H1 (cell line): Measurements from ENCODE around the gene RFTN2. TPM values are rescaled to one million over a fixed set of nuclear protein-coding genes. Genes with fewer than 3 reads are reported as not detected.

Experiments used
- CTCF ChIA-PET: fragments of 300-600 bp; sonication (Branson Sonifier 250); formaldehyde crosslinking; loops from one replicate; lab custom pipeline; 2021; ENCODE audit not compliant: partially characterized antibody; lab: Charles Lee
- POLR2A ChIA-PET: fragments of 300-600 bp; sonication (Branson Sonifier 250); formaldehyde crosslinking; loops from one replicate; lab custom pipeline; 2021; ENCODE audit warnings: inconsistent platforms; ENCODE audit not compliant: partially characterized antibody; lab: Charles Lee
- DNase-seq, 2 experiments: peaks; one replicate each; pipeline versions ENCODE4 v3.0.0 to v3.0.0-alpha.2; 2010 to 2022; ENCODE audit warnings: low spot score in 2 of 2, low read depth in 1 of 2, mixed read lengths in 1 of 2
- FAIRE-seq: peaks from 2 replicates; lab custom pipeline; 2011; peaks lifted over from hg19 to GRCh38; lab: Jason Lieb, UNC
- H2AFZ ChIP-seq: 2 replicates; pipeline ENCODE4 v1.8.1; 2012; ENCODE audit warnings: low read length, inconsistent platforms
- H2AK5ac ChIP-seq: 2 replicates; pipeline ENCODE4 v1.6.1; 2013; ENCODE audit warnings: low read depth, low read length
- H2BK120ac ChIP-seq: replicated peaks from 2 replicates; pipeline ENCODE3; 2013; ENCODE audit warnings: low read depth, low read length, inconsistent platforms
- H2BK12ac ChIP-seq: 2 replicates; pipeline ENCODE4 v1.6.1; 2013; ENCODE audit warnings: low read depth, low read length
- H2BK15ac ChIP-seq: 2 replicates; pipeline ENCODE4 v1.6.1; 2013; ENCODE audit warnings: low read length
- H2BK20ac ChIP-seq: 2 replicates; pipeline ENCODE4 v1.6.1; 2013; ENCODE audit warnings: low read length
- H2BK5ac ChIP-seq: 2 replicates; pipeline ENCODE4 v1.6.1; 2013; ENCODE audit warnings: low read depth, low read length
- H3K14ac ChIP-seq: 2 replicates; pipeline ENCODE4 v1.6.1; 2013; ENCODE audit warnings: inconsistent platforms; ENCODE audit not compliant: insufficient read length
- H3K18ac ChIP-seq: 2 replicates; pipeline ENCODE4 v1.6.1; 2013; ENCODE audit warnings: low read length; ENCODE audit errors: extremely low read depth
- H3K23ac ChIP-seq: 2 replicates; pipeline ENCODE4 v1.6.1; 2013; ENCODE audit warnings: inconsistent platforms; ENCODE audit not compliant: insufficient read length
- H3K23me2 ChIP-seq: 2 replicates; pipeline ENCODE4 v1.6.1; 2013; ENCODE audit warnings: low read depth, low read length
- H3K27ac ChIP-seq: 2 replicates; pipeline ENCODE4 v1.6.1; 2011; ENCODE audit warnings: low read depth, low read length, inconsistent platforms
- H3K27me3 ChIP-seq, 4 experiments: replicated peaks in 1 of 4; 1 replicate in 1 of 4; 2 replicates in 3 of 4; pipeline versions ENCODE4 v1.6.1 to v1.8.1; 2011 to 2013; ENCODE audit warnings: low read length in 3 of 4, mild to moderate bottlenecking in 3 of 4, inconsistent platforms in 2 of 4, mixed read lengths in 2 of 4, moderate library complexity in 1 of 4; ENCODE audit not compliant: control insufficient read depth in 3 of 4, insufficient read depth in 3 of 4; ENCODE audit errors: extremely low read depth in 1 of 4
- H3K36me3 ChIP-seq, 4 experiments: 2 replicates each; pipeline versions ENCODE4 v1.6.1 to v1.8.1; 2011 to 2013; ENCODE audit warnings: mild to moderate bottlenecking in 4 of 4, low read length in 3 of 4, moderate library complexity in 2 of 4, control low read depth in 1 of 4, inconsistent platforms in 1 of 4; ENCODE audit not compliant: insufficient read depth in 4 of 4, control insufficient read depth in 2 of 4
- H3K4ac ChIP-seq: replicated peaks from 2 replicates; pipeline ENCODE3; 2013; ENCODE audit warnings: low read length, low read depth, mixed read lengths, inconsistent platforms; ENCODE audit not compliant: insufficient read length
- H3K4me1 ChIP-seq, 4 experiments: replicated peaks in 1 of 4; 1 replicate in 1 of 4; 2 replicates in 3 of 4; pipeline versions ENCODE4 v1.6.1 to v1.8.1; 2011 to 2013; ENCODE audit warnings: low read length in 3 of 4, inconsistent platforms in 2 of 4, mixed read lengths in 1 of 4; ENCODE audit not compliant: insufficient read depth in 4 of 4, control insufficient read depth in 3 of 4
- H3K4me2 ChIP-seq, 2 experiments: 2 replicates each; pipeline versions ENCODE4 v1.6.1 to v1.8.1; 2011 to 2013; ENCODE audit warnings: low read depth in 2 of 2, low read length in 2 of 2, control low read depth in 1 of 2, inconsistent platforms in 1 of 2, mild to moderate bottlenecking in 1 of 2; ENCODE audit not compliant: insufficient read depth in 1 of 2
- H3K4me3 ChIP-seq, 4 experiments: fragments of 200-600, 300-600 bp in 1 of 4; sonication (generic), shearing (Covaris generic), sonication (Bioruptor Twin) in 1 of 4; 2 replicates each; pipeline versions ENCODE4 v1.5.1 to v1.8.1; 2011 to 2016; ENCODE audit warnings: low read length in 4 of 4, low read depth in 3 of 4, control low read depth in 2 of 4, inconsistent platforms in 2 of 4, mild to moderate bottlenecking in 2 of 4, mixed read lengths in 1 of 4, moderate library complexity in 1 of 4; ENCODE audit not compliant: insufficient read depth in 2 of 4; ENCODE audit errors: extremely low read depth in 1 of 4
- H3K56ac ChIP-seq: replicated peaks from 2 replicates; pipeline ENCODE3; 2013; ENCODE audit warnings: low read depth, mild to moderate bottlenecking, mixed read lengths, low read length, inconsistent platforms; ENCODE audit not compliant: insufficient read length
- H3K79me1 ChIP-seq: 2 replicates; pipeline ENCODE4 v1.6.1; 2013; ENCODE audit warnings: low read depth, low read length, control low read depth
- H3K79me2 ChIP-seq, 2 experiments: 2 replicates each; pipeline versions ENCODE4 v1.6.1 to v1.8.1; 2012 to 2013; ENCODE audit warnings: low read length in 2 of 2, mild to moderate bottlenecking in 2 of 2, inconsistent platforms in 1 of 2; ENCODE audit not compliant: insufficient read depth in 2 of 2, control insufficient read depth in 1 of 2
- H3K9ac ChIP-seq, 4 experiments: replicated peaks in 1 of 4; 1 replicate in 1 of 4; 2 replicates in 3 of 4; pipeline versions ENCODE4 v1.6.1 to v1.8.1; 2011 to 2013; ENCODE audit warnings: low read depth in 3 of 4, low read length in 3 of 4, control low read depth in 2 of 4, mild to moderate bottlenecking in 2 of 4, moderate library complexity in 2 of 4, inconsistent platforms in 1 of 4; ENCODE audit errors: extremely low read depth in 1 of 4
- H3K9me3 ChIP-seq, 2 experiments: 2 replicates each; pipeline versions ENCODE4 v1.6.1 to v1.8.1; 2012 to 2013; ENCODE audit warnings: mild to moderate bottlenecking in 2 of 2, moderate library complexity in 2 of 2, control low read depth in 1 of 2, inconsistent platforms in 1 of 2, low read depth in 1 of 2, low read length in 1 of 2, mixed read lengths in 1 of 2; ENCODE audit not compliant: insufficient read depth in 2 of 2
- H4K20me1 ChIP-seq, 2 experiments: replicated peaks in 1 of 2; 2 replicates each; pipeline versions ENCODE3 to v1.8.1; 2011 to 2013; ENCODE audit warnings: inconsistent platforms in 2 of 2, low read length in 2 of 2, mild to moderate bottlenecking in 1 of 2; ENCODE audit not compliant: insufficient read depth in 2 of 2, control insufficient read depth in 1 of 2
- H4K5ac ChIP-seq: 2 replicates; pipeline ENCODE4 v1.6.1; 2013; ENCODE audit warnings: low read length, low read depth, mixed read lengths, inconsistent platforms; ENCODE audit not compliant: insufficient read length
- H4K8ac ChIP-seq: 2 replicates; pipeline ENCODE4 v1.8.0; 2013; ENCODE audit warnings: mild to moderate bottlenecking, moderate library complexity, low read length, inconsistent platforms; ENCODE audit not compliant: insufficient read depth; ENCODE audit errors: extremely low read depth
- H4K91ac ChIP-seq: replicated peaks from 2 replicates; pipeline ENCODE3; 2013; ENCODE audit warnings: low read length, mixed read lengths, inconsistent platforms; ENCODE audit not compliant: insufficient read length
- GABPA ChIP-seq: IDR thresholded peaks from 2 replicates; pipeline ENCODE4 v1.6.1; 2011; ENCODE audit warnings: mild to moderate bottlenecking, low read length, moderate library complexity, borderline replicate concordance; ENCODE audit not compliant: insufficient read depth
- SRF ChIP-seq: IDR thresholded peaks from 2 replicates; pipeline ENCODE4 v1.6.1; 2011; ENCODE audit warnings: mild to moderate bottlenecking, low read depth, low read length, moderate library complexity
- polyA plus RNA-seq, 7 experiments: library from polyadenylated mRNA; depleted of rRNA in 3 of 7; stranded (reverse) in 5 of 7; unstranded in 2 of 7; fragments of >200 nt in 5 of 7; fragments of 200-250 nt in 2 of 7; gene quantifications; 1 replicate in 5 of 7; 2 replicates in 1 of 7; 4 replicates in 1 of 7; pipeline versions ENCODE4 v1.2.1 to v1.2.3, GENCODE V29; 2011 to 2013; ENCODE audit warnings: missing spikeins in 2 of 7, mixed read lengths in 2 of 7
- total RNA-seq: library from RNA; stranded (reverse); fragmentation: NEBNext Ultra II Directional; extraction: Animal tissue kit (Norgen Biotek cat#: 25700); gene quantifications from 2 replicates; pipeline ENCODE4 v1.2.1, GENCODE V29; 2021

Gene RFTN2
- total and polyA plus RNA-seq, 2 of the 8 experiments (the other 6 are each of a cell fraction or from before 2014, with no cell fraction given), result 2.3 to 2.4 TPM

DNA sequence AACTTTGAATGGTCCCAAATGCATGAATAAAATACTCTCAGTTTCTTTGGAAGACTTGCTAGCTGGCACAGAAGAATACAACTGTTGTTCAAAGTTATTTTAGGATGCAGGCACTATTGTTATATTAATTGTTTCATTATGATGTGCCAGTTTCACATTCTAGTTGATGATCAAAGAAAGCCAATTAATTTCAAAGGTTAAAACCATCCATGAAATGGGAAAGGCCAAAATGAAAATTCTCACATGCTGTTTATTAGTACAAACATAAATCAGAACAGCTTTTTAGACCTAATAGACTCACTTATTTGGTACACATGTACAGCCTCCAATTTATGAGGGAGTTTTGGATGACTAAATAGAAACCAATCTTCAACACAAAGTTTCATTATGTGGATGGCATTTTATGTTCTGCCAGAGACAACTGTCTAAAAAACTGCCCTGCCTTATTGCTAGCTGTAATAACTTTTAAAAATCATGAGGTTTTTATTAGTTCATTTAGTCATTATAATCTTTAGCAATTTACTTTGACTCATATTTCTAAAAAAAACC lies 42.2 kb downstream of the RFTN2 start:
- H4K5ac ChIP-seq, result no peak overlapping the region
- H3K18ac ChIP-seq, result no peak overlapping the region
- no peaks in the 10 kb centered on the region for H3K79me1 ChIP-seq
- ChIA-PET CTCF (no interaction called here), POLR2A (no interaction called here)
- no peak overlapping the region for H2BK5ac ChIP-seq
- TF ChIP-seq GABPA, result no peak
- no peak for TF ChIP-seq SRF
- no peak overlapping the region for H4K91ac ChIP-seq
- no peak overlapping the region for H2BK120ac ChIP-seq
- H4K8ac ChIP-seq, result no peak overlapping the region
- no peak overlapping the region for H3K14ac ChIP-seq
- H2BK20ac ChIP-seq, result no peak overlapping the region
- DNase-seq (no peak), FAIRE-seq (no peak)
- H4K20me1 ChIP-seq, result no peaks in the 10 kb centered on the region
- H3K27me3 ChIP-seq, result no peaks in the 10 kb centered on the region
- no peak overlapping the region for H3K4me2 ChIP-seq
- H3K27ac ChIP-seq, result no peak overlapping the region
- no peak overlapping the region for H3K23ac ChIP-seq
- no peak overlapping the region for H2AFZ ChIP-seq
- no peaks in the 10 kb centered on the region for H3K79me2 ChIP-seq
- no peaks in the 10 kb centered on the region; a peak in 1 of 8 replicates for H3K36me3 ChIP-seq
- H3K23me2 ChIP-seq, result no peaks in the 10 kb centered on the region
- H3K4me1 ChIP-seq, result peaks cover 0 to 2% (median under 1%) of the 10 kb centered on the region in 4 experiments; a peak in 3 of 7 replicates
- no peak overlapping the region for H3K9ac ChIP-seq
- no peak overlapping the region for H2BK12ac ChIP-seq
- H3K4ac ChIP-seq, result no peak overlapping the region
- no peaks in the 10 kb centered on the region for H3K9me3 ChIP-seq
- H3K4me3 ChIP-seq, result no peak overlapping the region
- no peak overlapping the region for H2BK15ac ChIP-seq
- H2AK5ac ChIP-seq, result no peak overlapping the region
- H3K56ac ChIP-seq, result no peak overlapping the region
